ENCODE measurements around the gene MTMR3.

Gene MTMR3

GRCh38 chr22:30000566-30000965 is 117.6 kb downstream of the MTMR3 start:
- Histone ChIP-seq H3K9ac (no peak overlapping the region), H3K27ac (no peak overlapping the region), H3K4me2 (no peak overlapping the region), H2AFZ (ENCODE audit: low read depth) (no peak overlapping the region), H3K4me3 (IDR thresholded peaks at IDR 0.05; ENCODE audit: insufficient read depth, low read depth, low read length) (no peak overlapping the region), H3K36me3 (ENCODE audit: insufficient read depth) (no peaks in the 10 kb centered on the region), H3K79me2 (ENCODE audit: insufficient read depth, low read depth) (no peaks in the 10 kb centered on the region), H3K27me3 (ENCODE audit: insufficient read depth, low read depth) (no peaks in the 10 kb centered on the region), H3K4me1 (ENCODE audit: low read depth, poor library complexity, severe bottlenecking) (no peaks in the 10 kb centered on the region), H4K20me1 (ENCODE audit: insufficient read depth) (no peaks in the 10 kb centered on the region)
- no peak for TF ChIP-seq CTCF (conservative IDR thresholded peaks at IDR 0.05; ENCODE audit: low read depth, low read length)

GRCh38 chr22:30001459-30001858 is 118.5 kb downstream of the MTMR3 start:
- Histone ChIP-seq H3K79me2 (ENCODE audit: insufficient read depth, low read depth) (no peaks in the 10 kb centered on the region), H3K4me3 (IDR thresholded peaks at IDR 0.05; ENCODE audit: insufficient read depth, low read depth, low read length) (no peak overlapping the region), H3K9ac (no peak overlapping the region), H3K4me2 (no peak overlapping the region), H3K27me3 (ENCODE audit: insufficient read depth, low read depth) (no peaks in the 10 kb centered on the region), H3K27ac (no peak overlapping the region), H2AFZ (ENCODE audit: low read depth) (no peak overlapping the region), H4K20me1 (ENCODE audit: insufficient read depth) (no peaks in the 10 kb centered on the region), H3K36me3 (ENCODE audit: insufficient read depth) (no peaks in the 10 kb centered on the region), H3K4me1 (ENCODE audit: low read depth, poor library complexity, severe bottlenecking) (no peaks in the 10 kb centered on the region)
- TF ChIP-seq CTCF (conservative IDR thresholded peaks at IDR 0.05; ENCODE audit: low read depth, low read length) = no peak

DNA sequence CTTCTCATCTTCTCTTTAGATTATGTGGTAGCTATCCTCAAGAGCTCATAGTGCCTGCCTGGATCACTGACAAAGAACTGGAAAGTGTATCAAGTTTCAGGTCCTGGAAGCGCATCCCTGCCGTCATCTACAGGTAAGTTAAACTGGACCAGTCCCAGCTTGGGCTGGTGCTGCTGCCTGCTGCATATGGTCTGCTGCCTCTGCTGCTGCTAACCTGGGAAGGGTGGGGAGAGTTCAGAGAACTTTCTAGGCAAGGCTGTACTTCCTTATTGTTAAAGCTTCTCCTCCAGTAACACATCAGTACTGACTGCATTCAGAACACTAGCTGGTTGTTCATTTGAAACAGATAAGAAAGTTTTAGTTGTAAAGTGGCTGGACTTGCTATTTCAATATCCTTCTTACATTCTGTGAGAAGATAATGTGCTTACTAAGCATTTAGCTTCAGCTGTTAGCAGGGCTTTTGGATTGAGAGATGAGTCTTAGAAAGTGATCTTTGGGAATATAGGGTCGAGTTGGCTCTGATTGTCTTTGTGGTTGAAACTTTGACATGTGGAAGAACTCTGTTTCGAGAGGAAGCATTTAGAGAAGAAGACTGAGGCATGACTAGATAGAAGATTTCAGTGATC is 120.0 kb downstream of the MTMR3 start:
- no peak overlapping the region for H3K4me3 ChIP-seq (IDR thresholded peaks at IDR 0.05; ENCODE audit: insufficient read depth, low read depth, low read length)

DNA sequence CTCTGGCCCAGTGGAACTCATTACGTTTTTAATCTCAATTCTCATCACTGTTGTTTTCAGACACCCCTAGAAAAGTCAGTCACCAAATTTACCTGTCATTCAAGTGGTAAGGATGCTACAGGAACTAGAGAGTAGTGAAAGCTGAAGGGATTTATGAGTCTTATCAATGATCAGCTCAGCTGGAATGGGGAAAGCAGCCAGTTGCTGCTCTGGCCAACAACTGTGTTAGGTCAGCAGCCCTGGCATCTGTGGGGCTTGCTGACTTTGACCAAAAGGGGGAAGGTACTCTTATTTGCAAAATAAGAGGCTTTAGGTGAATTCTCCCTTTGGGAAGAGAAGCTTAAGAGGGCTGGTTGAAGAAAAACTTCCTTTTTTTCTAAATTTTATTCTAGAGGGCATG is 121.1 kb downstream of the MTMR3 start:
- Histone ChIP-seq H3K4me1 (ENCODE audit: low read depth, poor library complexity, severe bottlenecking) (no peaks in the 10 kb centered on the region), H4K20me1 (ENCODE audit: insufficient read depth) (no peaks in the 10 kb centered on the region), H3K79me2 (ENCODE audit: insufficient read depth, low read depth) (no peaks in the 10 kb centered on the region), H2AFZ (ENCODE audit: low read depth) (no peak overlapping the region), H3K27ac (no peak overlapping the region), H3K4me2 (no peak overlapping the region), H3K9ac (no peak overlapping the region), H3K36me3 (ENCODE audit: insufficient read depth) (no peaks in the 10 kb centered on the region), H3K4me3 (IDR thresholded peaks at IDR 0.05; ENCODE audit: insufficient read depth, low read depth, low read length) (no peak overlapping the region), H3K27me3 (ENCODE audit: insufficient read depth, low read depth) (no peaks in the 10 kb centered on the region)
- no peak for TF ChIP-seq CTCF (conservative IDR thresholded peaks at IDR 0.05; ENCODE audit: low read depth, low read length)

More for the DNA sequence above, 120.0 kb downstream of the MTMR3 start:
- H3K9ac ChIP-seq = no peak overlapping the region
- no peaks in the 10 kb centered on the region for H3K27me3 ChIP-seq (ENCODE audit: insufficient read depth, low read depth)
- H3K4me2 ChIP-seq = no peak overlapping the region
- no peaks in the 10 kb centered on the region for H3K4me1 ChIP-seq (ENCODE audit: low read depth, poor library complexity, severe bottlenecking)
- TF ChIP-seq CTCF (conservative IDR thresholded peaks at IDR 0.05; ENCODE audit: low read depth, low read length) = no peak
- H2AFZ ChIP-seq (ENCODE audit: low read depth) = no peak overlapping the region
- H4K20me1 ChIP-seq (ENCODE audit: insufficient read depth) = no peaks in the 10 kb centered on the region
- H3K79me2 ChIP-seq (ENCODE audit: insufficient read depth, low read depth) = no peaks in the 10 kb centered on the region
- no peaks in the 10 kb centered on the region for H3K36me3 ChIP-seq (ENCODE audit: insufficient read depth)
- no peak overlapping the region for H3K27ac ChIP-seq
